Panc1 (cell line): ENCODE measurements around the gene LITAFD.

Source experiments
- CTCF ChIP-seq: fragments of 450-650 bp; IDR thresholded peaks from 2 replicates; pipeline ENCODE4 v1.5.1; 2017; ENCODE audit warnings: mild to moderate bottlenecking
- POLR2AphosphoS5 ChIP-seq: IDR thresholded peaks from 2 replicates; pipeline ENCODE4 v1.6.1; 2012; ENCODE audit warnings: mild to moderate bottlenecking, low read depth, low read length, moderate library complexity
- SIN3A ChIP-seq: IDR thresholded peaks from 2 replicates; pipeline ENCODE4 v1.6.1; 2012; ENCODE audit warnings: low read depth, mild to moderate bottlenecking, low read length, moderate library complexity, borderline replicate concordance; ENCODE audit not compliant: insufficient read depth

- TF ChIP-seq CTCF (no peak), POLR2AphosphoS5 (no peak), SIN3A (no peak)
Observed at GRCh38 chr16:8865145-8865882, 16.8 kb upstream of the LITAFD start.
